Astrocyte (in vitro differentiated cells and primary cell): Measurements from ENCODE around the gene UTS2R.

Experiments
- EZH2 ChIP-seq: IDR thresholded peaks from 2 replicates; pipeline ENCODE4 v1.6.1; 2012; ENCODE audit warnings: mild to moderate bottlenecking, low read length, inconsistent platforms; ENCODE audit not compliant: insufficient read depth
- TF ChIP-seq, protein P1 (sequence below): IDR thresholded peaks from 2 replicates; pipeline ENCODE4 v1.5.1; 2011; ENCODE audit warnings: low read depth, mild to moderate bottlenecking, inconsistent platforms, low read length, moderate library complexity; ENCODE audit not compliant: insufficient read depth

- TF ChIP-seq, protein P1, sequence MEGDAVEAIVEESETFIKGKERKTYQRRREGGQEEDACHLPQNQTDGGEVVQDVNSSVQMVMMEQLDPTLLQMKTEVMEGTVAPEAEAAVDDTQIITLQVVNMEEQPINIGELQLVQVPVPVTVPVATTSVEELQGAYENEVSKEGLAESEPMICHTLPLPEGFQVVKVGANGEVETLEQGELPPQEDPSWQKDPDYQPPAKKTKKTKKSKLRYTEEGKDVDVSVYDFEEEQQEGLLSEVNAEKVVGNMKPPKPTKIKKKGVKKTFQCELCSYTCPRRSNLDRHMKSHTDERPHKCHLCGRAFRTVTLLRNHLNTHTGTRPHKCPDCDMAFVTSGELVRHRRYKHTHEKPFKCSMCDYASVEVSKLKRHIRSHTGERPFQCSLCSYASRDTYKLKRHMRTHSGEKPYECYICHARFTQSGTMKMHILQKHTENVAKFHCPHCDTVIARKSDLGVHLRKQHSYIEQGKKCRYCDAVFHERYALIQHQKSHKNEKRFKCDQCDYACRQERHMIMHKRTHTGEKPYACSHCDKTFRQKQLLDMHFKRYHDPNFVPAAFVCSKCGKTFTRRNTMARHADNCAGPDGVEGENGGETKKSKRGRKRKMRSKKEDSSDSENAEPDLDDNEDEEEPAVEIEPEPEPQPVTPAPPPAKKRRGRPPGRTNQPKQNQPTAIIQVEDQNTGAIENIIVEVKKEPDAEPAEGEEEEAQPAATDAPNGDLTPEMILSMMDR: no peak
- no peak for TF ChIP-seq EZH2
These were observed 14.1 kb downstream of the UTS2R start for GRCh38 chr17:82385559-82386254.
